ENCODE measurements around the gene CPED1.
"Not testable (repeated sequence)": the region's sequence is repeated elsewhere in the genome, so short reads cannot be mapped to it uniquely, and the experiment has no call there.

Gene CPED1

GRCh38 chr7:121027761-121028669 lies 39.5 kb downstream of the CPED1 start:
- H3K4me3 Mint-ChIP-seq, result no peak overlapping the region
- H3K27ac Mint-ChIP-seq, result no peak overlapping the region
- no peaks in the 10 kb centered on the region for H3K4me1 Mint-ChIP-seq (ENCODE audit: low read depth)
- H3K36me3 Mint-ChIP-seq (ENCODE audit: low read depth), result no peaks in the 10 kb centered on the region
- no peaks in the 10 kb centered on the region for H3K9me3 Mint-ChIP-seq
- peaks cover 11% of the 10 kb centered on the region for H3K27me3 Mint-ChIP-seq (ENCODE audit: low read depth)

GRCh38 chr7:121029302-121029701 lies 40.8 kb downstream of the CPED1 start:
- Mint-ChIP-seq H3K36me3 (ENCODE audit: low read depth) (no peaks in the 10 kb centered on the region), H3K4me3 (no peak overlapping the region), H3K9me3 (no peaks in the 10 kb centered on the region), H3K4me1 (ENCODE audit: low read depth) (no peaks in the 10 kb centered on the region), H3K27ac (no peak overlapping the region), H3K27me3 (ENCODE audit: low read depth) (peaks cover 6% of the 10 kb centered on the region)

GRCh38 chr7:121030308-121030707 lies 41.8 kb downstream of the CPED1 start:
- no peaks in the 10 kb centered on the region for H3K4me1 Mint-ChIP-seq (ENCODE audit: low read depth)
- H3K36me3 Mint-ChIP-seq (ENCODE audit: low read depth), result no peaks in the 10 kb centered on the region
- H3K9me3 Mint-ChIP-seq, result no peaks in the 10 kb centered on the region

GRCh38 chr7:121032645-121033460 lies 44.3 kb downstream of the CPED1 start:
- Mint-ChIP-seq H3K9me3 (no peaks in the 10 kb centered on the region), H3K4me1 (ENCODE audit: low read depth) (no peaks in the 10 kb centered on the region), H3K36me3 (ENCODE audit: low read depth) (no peaks in the 10 kb centered on the region), H3K27ac (no peak overlapping the region), H3K27me3 (ENCODE audit: low read depth) (no peaks in the 10 kb centered on the region), H3K4me3 (no peak overlapping the region)

More at GRCh38 chr7:121030308-121030707, 41.8 kb downstream of the CPED1 start:
- H3K4me3 Mint-ChIP-seq, result no peak overlapping the region
- no peak overlapping the region for H3K27ac Mint-ChIP-seq
- H3K27me3 Mint-ChIP-seq (ENCODE audit: low read depth), result peaks cover 5% of the 10 kb centered on the region

GRCh38 chr7:121034929-121035328 lies 46.4 kb downstream of the CPED1 start:
- no peaks in the 10 kb centered on the region for H3K4me1 Mint-ChIP-seq (ENCODE audit: low read depth)
- no peaks in the 10 kb centered on the region for H3K9me3 Mint-ChIP-seq

GRCh38 chr7:121036776-121037175 lies 48.3 kb downstream of the CPED1 start:
- H3K27ac Mint-ChIP-seq; H3K4me1 Mint-ChIP-seq (ENCODE audit: low read depth); H3K36me3 Mint-ChIP-seq (ENCODE audit: low read depth); H3K27me3 Mint-ChIP-seq (ENCODE audit: low read depth); H3K4me3 Mint-ChIP-seq; H3K9me3 Mint-ChIP-seq: not testable (repeated sequence)

More at GRCh38 chr7:121034929-121035328, 46.4 kb downstream of the CPED1 start:
- no peak overlapping the region for H3K4me3 Mint-ChIP-seq
- no peaks in the 10 kb centered on the region for H3K27me3 Mint-ChIP-seq (ENCODE audit: low read depth)
- no peak overlapping the region for H3K27ac Mint-ChIP-seq
- H3K36me3 Mint-ChIP-seq (ENCODE audit: low read depth), result no peaks in the 10 kb centered on the region

- not testable (repeated sequence) for H3K27me3 Mint-ChIP-seq (ENCODE audit: low read depth); H3K36me3 Mint-ChIP-seq (ENCODE audit: low read depth); H3K9me3 Mint-ChIP-seq; H3K4me3 Mint-ChIP-seq; H3K27ac Mint-ChIP-seq; H3K4me1 Mint-ChIP-seq (ENCODE audit: low read depth)
These were observed 48.8 kb downstream of the CPED1 start for GRCh38 chr7:121037329-121037728.

- no peak overlapping the region for H3K4me3 Mint-ChIP-seq
- no peak overlapping the region for H3K27ac Mint-ChIP-seq
- no peaks in the 10 kb centered on the region for H3K9me3 Mint-ChIP-seq
- H3K27me3 Mint-ChIP-seq (ENCODE audit: low read depth), result no peaks in the 10 kb centered on the region
- no peaks in the 10 kb centered on the region for H3K4me1 Mint-ChIP-seq (ENCODE audit: low read depth)
- H3K36me3 Mint-ChIP-seq (ENCODE audit: low read depth), result no peaks in the 10 kb centered on the region
These were observed 49.6 kb downstream of the CPED1 start for GRCh38 chr7:121037957-121038716.

GRCh38 chr7:121038717-121039509 lies 50.4 kb downstream of the CPED1 start:
- Mint-ChIP-seq H3K4me3 (no peak overlapping the region), H3K27ac (no peak overlapping the region), H3K4me1 (ENCODE audit: low read depth) (no peaks in the 10 kb centered on the region), H3K9me3 (no peaks in the 10 kb centered on the region), H3K36me3 (ENCODE audit: low read depth) (no peaks in the 10 kb centered on the region), H3K27me3 (ENCODE audit: low read depth) (peaks cover 1% of the 10 kb centered on the region)

GRCh38 chr7:121039510-121039822 lies 51.0 kb downstream of the CPED1 start:
- Mint-ChIP-seq H3K9me3 (no peaks in the 10 kb centered on the region), H3K27me3 (ENCODE audit: low read depth) (peaks cover 4% of the 10 kb centered on the region), H3K4me3 (no peak overlapping the region), H3K36me3 (ENCODE audit: low read depth) (no peaks in the 10 kb centered on the region), H3K27ac (no peak overlapping the region), H3K4me1 (ENCODE audit: low read depth) (no peaks in the 10 kb centered on the region)

- H3K9me3 Mint-ChIP-seq, result no peaks in the 10 kb centered on the region
- H3K4me1 Mint-ChIP-seq (ENCODE audit: low read depth), result no peaks in the 10 kb centered on the region
- no peak overlapping the region for H3K4me3 Mint-ChIP-seq
- no peak overlapping the region for H3K27ac Mint-ChIP-seq
- no peaks in the 10 kb centered on the region for H3K36me3 Mint-ChIP-seq (ENCODE audit: low read depth)
- peaks cover 4% of the 10 kb centered on the region for H3K27me3 Mint-ChIP-seq (ENCODE audit: low read depth)
These were observed 51.5 kb downstream of the CPED1 start for GRCh38 chr7:121039994-121040393.

GRCh38 chr7:121041516-121042148 lies 53.1 kb downstream of the CPED1 start:
- H3K27me3 Mint-ChIP-seq (ENCODE audit: low read depth), result peaks cover 4% of the 10 kb centered on the region
- H3K4me3 Mint-ChIP-seq, result no peak overlapping the region
- no peak overlapping the region for H3K27ac Mint-ChIP-seq
- no peaks in the 10 kb centered on the region for H3K9me3 Mint-ChIP-seq
- H3K36me3 Mint-ChIP-seq (ENCODE audit: low read depth), result no peaks in the 10 kb centered on the region
- H3K4me1 Mint-ChIP-seq (ENCODE audit: low read depth), result no peaks in the 10 kb centered on the region

GRCh38 chr7:121042195-121042594 lies 53.7 kb downstream of the CPED1 start:
- H3K4me1 Mint-ChIP-seq (ENCODE audit: low read depth), result no peaks in the 10 kb centered on the region
- no peak overlapping the region for H3K27ac Mint-ChIP-seq
- no peak overlapping the region for H3K4me3 Mint-ChIP-seq
- no peaks in the 10 kb centered on the region for H3K9me3 Mint-ChIP-seq
- H3K27me3 Mint-ChIP-seq (ENCODE audit: low read depth), result peaks cover 4% of the 10 kb centered on the region
- no peaks in the 10 kb centered on the region for H3K36me3 Mint-ChIP-seq (ENCODE audit: low read depth)

Measured in T-helper 1 cell treated with Interleukin-12 subunit alpha and Interleukin-12 subunit beta and Interleukin-4 antibody, amounts not matched to agents 30 μg/mL and 1 μg/mL, for 36 hours (primary cell).